GM21786 (cell line): ENCODE results near the gene HSP90AB1.
"Not testable (repeated sequence)": the region's sequence is repeated elsewhere in the genome, so short reads cannot be mapped to it uniquely, and the experiment has no call there.

ENCODE experiments used
- ATAC-seq: cut with Tn5 transposase; IDR thresholded peaks from one replicate; pipeline ENCODE4 v1.9.1; 2021; ENCODE audit not compliant: unreplicated experiment

HSP90AB1 gene

GRCh38 chr6:44222486-44223318 lies 24.2 kb upstream of the HSP90AB1 start:
- ATAC-seq: peak; percentile 4

- ATAC-seq: peak; percentile 33
Observed at GRCh38 chr6:44223319-44224028, 23.4 kb upstream of the HSP90AB1 start, which contains the start of gene SLC29A1. Gene SLC29A1, plus strand, starts transcription at chr6:44223595. Its CDS starts 3,719 bp downstream, at chr6:44227314.

GRCh38 chr6:44224029-44224964 lies 22.6 kb upstream of the HSP90AB1 start:
- ATAC-seq: no peak

- ATAC-seq: no peak
Observed at GRCh38 chr6:44224965-44225305, 22.0 kb upstream of the HSP90AB1 start.

- no peak for ATAC-seq
Observed at GRCh38 chr6:44225579-44226325, 21.1 kb upstream of the HSP90AB1 start.

- ATAC-seq: no peak
Observed at GRCh38 chr6:44226368-44227147, 20.3 kb upstream of the HSP90AB1 start.

- no peak for ATAC-seq
Observed at GRCh38 chr6:44227148-44227793, 19.6 kb upstream of the HSP90AB1 start.

GRCh38 chr6:44228031-44228430 lies 18.9 kb upstream of the HSP90AB1 start:
- ATAC-seq: no peak

GRCh38 chr6:44228433-44228832 lies 18.5 kb upstream of the HSP90AB1 start:
- ATAC-seq: no peak

GRCh38 chr6:44228836-44229235 lies 18.1 kb upstream of the HSP90AB1 start:
- no peak for ATAC-seq

GRCh38 chr6:44229376-44230033 lies 17.4 kb upstream of the HSP90AB1 start:
- no peak for ATAC-seq

GRCh38 chr6:44230034-44230675 lies 16.7 kb upstream of the HSP90AB1 start:
- ATAC-seq: no peak

- not testable (repeated sequence) for ATAC-seq
Observed at GRCh38 chr6:44231426-44231825, 15.5 kb upstream of the HSP90AB1 start.

- no peak for ATAC-seq
Observed at GRCh38 chr6:44232676-44233566, 14.0 kb upstream of the HSP90AB1 start.

GRCh38 chr6:44233567-44234100 lies 13.3 kb upstream of the HSP90AB1 start:
- ATAC-seq: no peak

- no peak for ATAC-seq
Observed at GRCh38 chr6:44234101-44235025, 12.5 kb upstream of the HSP90AB1 start.
